ENCODE measurements around the gene AGXT. TPM values are rescaled to one million over a fixed set of nuclear protein-coding genes. Genes with fewer than 3 reads are reported as not detected.
A peak's percentile ranks its signal among the peaks of the same experiment; 100 is the strongest.

AGXT gene
- total RNA-seq, 1 donor: not detected

DNA sequence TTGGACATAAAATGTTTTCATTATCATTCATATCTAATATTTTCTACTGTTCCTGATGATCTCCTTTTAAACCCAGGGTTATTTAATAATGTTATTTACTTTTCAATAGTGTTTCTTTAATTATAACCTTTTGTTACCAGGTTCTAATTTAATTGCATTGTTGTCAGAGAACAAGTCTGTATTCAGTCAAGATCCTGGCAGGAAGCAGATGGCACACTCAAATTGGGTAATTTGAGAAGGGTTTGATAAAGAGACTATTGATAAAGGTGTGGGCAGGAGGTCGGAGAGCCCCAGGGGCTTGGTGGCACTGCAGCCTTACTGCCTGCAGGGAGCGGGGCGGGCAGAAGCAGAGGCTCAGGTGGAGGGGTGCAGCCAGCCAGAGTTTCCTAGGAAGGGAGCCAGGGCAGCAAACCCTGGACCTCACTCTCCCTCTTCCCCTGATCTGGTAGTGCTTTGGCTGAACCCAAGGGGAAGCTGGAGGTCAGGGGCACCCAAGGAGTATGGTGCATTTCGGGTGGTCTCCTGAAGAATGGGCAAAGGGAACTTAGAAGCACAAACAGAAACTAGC, 46.3 kb upstream of the AGXT start:
- no peak for DNase-seq (ENCODE audit: low read depth)
- H3K4me3 ChIP-seq (ENCODE audit: low read depth, low read length): no peak overlapping the region
- TF ChIP-seq, protein P1, sequence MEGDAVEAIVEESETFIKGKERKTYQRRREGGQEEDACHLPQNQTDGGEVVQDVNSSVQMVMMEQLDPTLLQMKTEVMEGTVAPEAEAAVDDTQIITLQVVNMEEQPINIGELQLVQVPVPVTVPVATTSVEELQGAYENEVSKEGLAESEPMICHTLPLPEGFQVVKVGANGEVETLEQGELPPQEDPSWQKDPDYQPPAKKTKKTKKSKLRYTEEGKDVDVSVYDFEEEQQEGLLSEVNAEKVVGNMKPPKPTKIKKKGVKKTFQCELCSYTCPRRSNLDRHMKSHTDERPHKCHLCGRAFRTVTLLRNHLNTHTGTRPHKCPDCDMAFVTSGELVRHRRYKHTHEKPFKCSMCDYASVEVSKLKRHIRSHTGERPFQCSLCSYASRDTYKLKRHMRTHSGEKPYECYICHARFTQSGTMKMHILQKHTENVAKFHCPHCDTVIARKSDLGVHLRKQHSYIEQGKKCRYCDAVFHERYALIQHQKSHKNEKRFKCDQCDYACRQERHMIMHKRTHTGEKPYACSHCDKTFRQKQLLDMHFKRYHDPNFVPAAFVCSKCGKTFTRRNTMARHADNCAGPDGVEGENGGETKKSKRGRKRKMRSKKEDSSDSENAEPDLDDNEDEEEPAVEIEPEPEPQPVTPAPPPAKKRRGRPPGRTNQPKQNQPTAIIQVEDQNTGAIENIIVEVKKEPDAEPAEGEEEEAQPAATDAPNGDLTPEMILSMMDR (IDR thresholded peaks at IDR 0.05; ENCODE audit: insufficient read depth, low read depth, low read length): no peak

- H3K4me3 ChIP-seq (ENCODE audit: low read depth, low read length): no peak overlapping the region
- TF ChIP-seq, protein P1 (IDR thresholded peaks at IDR 0.05; ENCODE audit: insufficient read depth, low read depth, low read length): no peak
- DNase-seq (ENCODE audit: low read depth): no peak
Observed at GRCh38 chr2:240823449-240824336, 44.9 kb upstream of the AGXT start.

- no peak overlapping the region for H3K4me3 ChIP-seq (ENCODE audit: low read depth, low read length)
- DNase-seq (ENCODE audit: low read depth): no peak
- TF ChIP-seq, protein P1 (IDR thresholded peaks at IDR 0.05; ENCODE audit: insufficient read depth, low read depth, low read length): no peak
Observed at GRCh38 chr2:240825476-240825875, 43.1 kb upstream of the AGXT start.

GRCh38 chr2:240831594-240832204, 36.9 kb upstream of the AGXT start:
- DNase-seq (ENCODE audit: low read depth): no peak
- TF ChIP-seq, protein P1 (IDR thresholded peaks at IDR 0.05; ENCODE audit: insufficient read depth, low read depth, low read length): no peak
- H3K4me3 ChIP-seq (ENCODE audit: low read depth, low read length): peak overlapping the region; percentile 35

DNA sequence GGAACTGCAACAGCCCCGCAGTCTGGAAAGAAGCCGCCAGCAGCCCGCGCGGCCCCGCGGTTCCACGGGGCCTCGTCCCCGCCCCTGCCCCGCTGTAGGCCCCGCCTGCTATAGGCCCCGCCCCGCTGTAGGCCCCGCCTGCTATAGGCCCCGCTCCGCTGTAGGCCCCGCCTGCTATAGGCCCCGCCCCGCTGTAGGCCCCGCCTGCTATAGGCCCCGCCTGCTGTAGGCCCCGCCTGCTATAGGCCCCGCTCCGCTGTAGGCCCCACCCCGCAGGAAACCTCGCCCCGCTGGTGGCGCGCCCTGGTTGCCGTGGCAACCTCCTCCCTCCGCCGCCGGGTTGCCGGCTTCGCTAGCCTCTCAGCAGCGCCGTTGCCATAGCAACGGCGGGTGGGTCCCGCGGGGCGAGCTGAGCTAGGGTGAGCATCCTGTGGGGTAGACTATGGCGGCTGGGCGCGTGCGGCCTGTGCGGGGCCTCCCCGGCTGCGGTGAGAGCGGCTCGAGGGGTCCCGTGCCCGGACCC, 36.4 kb upstream of the AGXT start:
- peak; percentile 83 for DNase-seq (ENCODE audit: low read depth)
- H3K4me3 ChIP-seq (ENCODE audit: low read depth, low read length): peak overlapping the region; percentile 35
- TF ChIP-seq, protein P1 (IDR thresholded peaks at IDR 0.05; ENCODE audit: insufficient read depth, low read depth, low read length): no peak

GRCh38 chr2:240832921-240833494, 35.6 kb upstream of the AGXT start:
- TF ChIP-seq, protein P1 (IDR thresholded peaks at IDR 0.05; ENCODE audit: insufficient read depth, low read depth, low read length): no peak
- no peak overlapping the region for H3K4me3 ChIP-seq (ENCODE audit: low read depth, low read length)
- DNase-seq (ENCODE audit: low read depth): no peak

Data from fibroblast of villous mesenchyme (primary cell).